ENCODE data around the gene LRRC45.

LRRC45 gene

GRCh38 chr17:82063424-82064415, 40.6 kb downstream of the LRRC45 start:
- TF ChIP-seq GATA1 (IDR thresholded peaks at IDR 0.05; ENCODE audit: low read depth, low read length): no peak
- no peak for DNase-seq

- no peak for DNase-seq
- no peak for TF ChIP-seq POLR2A (IDR thresholded peaks at IDR 0.05; ENCODE audit: low read length)
- no peak for TF ChIP-seq GATA1 (IDR thresholded peaks at IDR 0.05; ENCODE audit: low read depth, low read length)
Observed at GRCh38 chr17:82064433-82065192, 41.5 kb downstream of the LRRC45 start.

- TF ChIP-seq GATA1 (IDR thresholded peaks at IDR 0.05; ENCODE audit: low read depth, low read length) (no peak), POLR2A (IDR thresholded peaks at IDR 0.05; ENCODE audit: low read length) (no peak)
- DNase-seq: peak; percentile 73 to 77
Observed at GRCh38 chr17:82065193-82065637, 42.1 kb downstream of the LRRC45 start.

DNA sequence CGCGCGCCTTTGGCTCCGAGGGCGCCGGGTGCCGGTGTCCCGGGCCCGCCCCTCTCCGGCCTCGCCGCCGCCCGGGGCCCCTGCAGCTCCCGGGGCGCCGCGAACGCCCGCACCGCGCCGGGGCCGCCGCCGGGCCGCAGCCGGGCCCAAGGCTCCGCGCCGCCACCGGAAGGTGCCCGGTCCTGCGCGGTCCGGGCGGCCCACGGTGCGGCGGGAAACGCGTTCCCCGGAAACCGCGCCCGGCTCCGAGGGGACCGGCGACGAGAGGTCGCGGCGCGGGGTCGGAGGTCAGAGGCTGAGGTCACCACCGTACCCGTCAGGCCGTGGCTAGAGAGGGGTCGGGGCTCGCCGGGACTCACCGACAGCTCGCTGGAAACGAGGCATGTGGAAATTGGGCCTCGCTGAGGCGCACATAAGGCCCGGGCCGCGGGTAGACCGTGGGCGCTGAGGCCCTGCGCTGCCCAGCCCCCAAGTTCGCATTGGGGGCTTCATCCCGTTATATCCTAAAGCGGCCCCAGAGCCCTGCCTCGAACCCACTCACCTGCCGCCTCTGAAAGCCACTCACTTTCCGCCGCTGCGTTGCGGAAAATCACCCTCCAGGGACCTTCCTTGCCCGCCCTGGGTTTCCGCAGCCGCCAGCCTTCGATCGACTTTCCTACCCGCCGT, 42.7 kb downstream of the LRRC45 start, which contains the start of gene DUS1L:
Gene DUS1L, minus strand, starts transcription at position 167 of the 666 bp plus-strand sequence. CDS start 745 bp downstream, outside the sequence.
- DNase-seq: peak; percentile 86 to 91
- TF ChIP-seq POLR2A (IDR thresholded peaks at IDR 0.05; ENCODE audit: low read length) (peak; percentile 63), GATA1 (IDR thresholded peaks at IDR 0.05; ENCODE audit: low read depth, low read length) (no peak)

- TF ChIP-seq GATA1 (IDR thresholded peaks at IDR 0.05; ENCODE audit: low read depth, low read length) (no peak), POLR2A (IDR thresholded peaks at IDR 0.05; ENCODE audit: low read length) (no peak)
- no peak for DNase-seq
Observed at GRCh38 chr17:82070611-82071010, 47.5 kb downstream of the LRRC45 start.

DNA sequence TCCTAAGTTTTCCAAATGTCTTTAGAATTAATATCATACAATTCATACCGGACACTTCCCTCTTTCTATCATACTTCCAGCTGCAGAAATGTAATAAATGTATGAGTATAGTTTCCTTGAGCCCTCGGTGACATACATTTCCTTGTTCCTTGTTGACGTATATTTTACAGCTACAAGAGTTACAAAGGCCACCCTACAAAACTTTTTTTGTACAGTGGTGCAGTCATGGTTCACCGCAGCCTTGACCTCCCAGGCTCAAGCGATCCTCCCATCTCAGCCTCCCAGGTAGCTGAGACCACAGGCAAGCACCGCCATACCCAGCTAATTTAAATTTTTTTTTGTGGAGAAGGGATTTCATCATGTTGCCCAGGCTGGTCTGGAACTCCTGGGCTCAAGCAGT, 49.7 kb downstream of the LRRC45 start:
- no peak for DNase-seq
- TF ChIP-seq GATA1 (IDR thresholded peaks at IDR 0.05; ENCODE audit: low read depth, low read length) (no peak), POLR2A (IDR thresholded peaks at IDR 0.05; ENCODE audit: low read length) (no peak)

- TF ChIP-seq POLR2A (IDR thresholded peaks at IDR 0.05; ENCODE audit: low read length): no peak
- TF ChIP-seq GATA1 (IDR thresholded peaks at IDR 0.05; ENCODE audit: low read depth, low read length): no peak
- DNase-seq: no peak
Observed at GRCh38 chr17:82073446-82073845, 50.3 kb downstream of the LRRC45 start.

DNA sequence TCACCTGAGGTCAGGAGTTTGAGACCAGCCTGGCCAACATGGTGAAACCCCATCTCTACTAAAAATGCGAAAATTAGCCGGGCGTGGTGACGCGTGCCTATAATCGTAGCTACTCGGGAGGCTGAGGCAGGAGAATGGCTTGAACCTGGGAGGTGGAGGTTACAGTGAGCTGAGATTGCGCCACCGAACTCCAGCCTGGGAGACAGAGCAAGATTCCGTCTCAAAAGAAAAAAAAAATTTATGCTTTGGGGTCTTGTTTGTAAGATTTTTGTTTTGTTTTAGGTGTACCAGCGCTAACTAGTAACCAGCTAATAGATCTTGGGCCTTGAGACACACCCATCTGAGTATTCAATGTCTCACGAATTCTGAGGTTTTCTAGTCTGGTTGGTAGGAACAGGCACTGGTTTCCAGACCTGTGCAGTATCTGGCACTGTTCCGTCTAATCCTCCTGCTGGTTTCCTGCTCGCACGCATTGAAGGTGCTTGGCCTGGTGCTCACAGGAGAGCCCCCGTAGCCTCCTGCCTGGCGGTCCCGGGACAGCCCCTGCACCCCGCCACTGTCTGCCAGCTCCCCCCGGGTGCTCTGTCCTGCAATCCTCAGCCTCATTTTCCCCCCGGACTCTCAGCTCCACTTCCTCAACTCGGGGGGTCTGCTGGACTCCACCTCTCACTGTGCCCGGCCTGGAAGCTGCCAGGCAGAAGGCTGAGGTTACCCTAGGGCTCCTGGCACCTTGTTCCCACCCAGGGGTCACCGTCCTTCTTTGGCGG, 53.1 kb downstream of the LRRC45 start:
- TF ChIP-seq GATA1 (IDR thresholded peaks at IDR 0.05; ENCODE audit: low read depth, low read length): no peak
- no peak for TF ChIP-seq POLR2A (IDR thresholded peaks at IDR 0.05; ENCODE audit: low read length)
- DNase-seq: no peak

GRCh38 chr17:82076785-82077591, 53.9 kb downstream of the LRRC45 start:
- no peak for DNase-seq
- TF ChIP-seq POLR2A (IDR thresholded peaks at IDR 0.05; ENCODE audit: low read length): no peak
- TF ChIP-seq GATA1 (IDR thresholded peaks at IDR 0.05; ENCODE audit: low read depth, low read length): no peak

GRCh38 chr17:82077617-82078358, 54.7 kb downstream of the LRRC45 start:
- TF ChIP-seq GATA1 (IDR thresholded peaks at IDR 0.05; ENCODE audit: low read depth, low read length) (no peak), POLR2A (IDR thresholded peaks at IDR 0.05; ENCODE audit: low read length) (no peak)

DNA sequence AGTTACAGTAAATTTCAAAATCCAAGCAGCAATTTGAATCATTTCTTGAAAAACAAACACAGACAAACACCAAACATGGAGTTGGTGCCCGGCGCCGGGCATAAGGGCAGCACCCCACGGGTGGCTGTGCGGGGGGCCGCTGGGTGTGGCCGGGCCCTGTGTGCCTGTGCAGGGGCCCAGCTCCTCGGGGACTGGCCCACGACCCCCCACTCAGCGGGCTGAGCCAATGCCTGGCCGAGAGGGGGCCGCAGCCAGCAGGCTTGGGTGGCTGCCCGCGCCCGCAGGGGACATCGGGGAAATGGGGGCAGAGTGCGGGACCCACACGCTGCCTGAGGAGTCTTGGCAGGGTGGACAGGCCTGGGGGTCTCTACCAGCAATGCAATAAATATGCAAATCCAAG, 55.3 kb downstream of the LRRC45 start:
- no peak for DNase-seq

More at GRCh38 chr17:82077617-82078358, 54.7 kb downstream of the LRRC45 start:
- DNase-seq: no peak

More for the DNA sequence above, 55.3 kb downstream of the LRRC45 start:
- TF ChIP-seq GATA1 (IDR thresholded peaks at IDR 0.05; ENCODE audit: low read depth, low read length) (no peak), POLR2A (IDR thresholded peaks at IDR 0.05; ENCODE audit: low read length) (no peak)
